ENCODE data around the gene EME1.
"Not testable (repeated sequence)": the region's sequence is repeated elsewhere in the genome, so short reads cannot be mapped to it uniquely, and the experiment has no call there.

Gene EME1, protein sequence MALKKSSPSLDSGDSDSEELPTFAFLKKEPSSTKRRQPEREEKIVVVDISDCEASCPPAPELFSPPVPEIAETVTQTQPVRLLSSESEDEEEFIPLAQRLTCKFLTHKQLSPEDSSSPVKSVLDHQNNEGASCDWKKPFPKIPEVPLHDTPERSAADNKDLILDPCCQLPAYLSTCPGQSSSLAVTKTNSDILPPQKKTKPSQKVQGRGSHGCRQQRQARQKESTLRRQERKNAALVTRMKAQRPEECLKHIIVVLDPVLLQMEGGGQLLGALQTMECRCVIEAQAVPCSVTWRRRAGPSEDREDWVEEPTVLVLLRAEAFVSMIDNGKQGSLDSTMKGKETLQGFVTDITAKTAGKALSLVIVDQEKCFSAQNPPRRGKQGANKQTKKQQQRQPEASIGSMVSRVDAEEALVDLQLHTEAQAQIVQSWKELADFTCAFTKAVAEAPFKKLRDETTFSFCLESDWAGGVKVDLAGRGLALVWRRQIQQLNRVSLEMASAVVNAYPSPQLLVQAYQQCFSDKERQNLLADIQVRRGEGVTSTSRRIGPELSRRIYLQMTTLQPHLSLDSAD

DNA sequence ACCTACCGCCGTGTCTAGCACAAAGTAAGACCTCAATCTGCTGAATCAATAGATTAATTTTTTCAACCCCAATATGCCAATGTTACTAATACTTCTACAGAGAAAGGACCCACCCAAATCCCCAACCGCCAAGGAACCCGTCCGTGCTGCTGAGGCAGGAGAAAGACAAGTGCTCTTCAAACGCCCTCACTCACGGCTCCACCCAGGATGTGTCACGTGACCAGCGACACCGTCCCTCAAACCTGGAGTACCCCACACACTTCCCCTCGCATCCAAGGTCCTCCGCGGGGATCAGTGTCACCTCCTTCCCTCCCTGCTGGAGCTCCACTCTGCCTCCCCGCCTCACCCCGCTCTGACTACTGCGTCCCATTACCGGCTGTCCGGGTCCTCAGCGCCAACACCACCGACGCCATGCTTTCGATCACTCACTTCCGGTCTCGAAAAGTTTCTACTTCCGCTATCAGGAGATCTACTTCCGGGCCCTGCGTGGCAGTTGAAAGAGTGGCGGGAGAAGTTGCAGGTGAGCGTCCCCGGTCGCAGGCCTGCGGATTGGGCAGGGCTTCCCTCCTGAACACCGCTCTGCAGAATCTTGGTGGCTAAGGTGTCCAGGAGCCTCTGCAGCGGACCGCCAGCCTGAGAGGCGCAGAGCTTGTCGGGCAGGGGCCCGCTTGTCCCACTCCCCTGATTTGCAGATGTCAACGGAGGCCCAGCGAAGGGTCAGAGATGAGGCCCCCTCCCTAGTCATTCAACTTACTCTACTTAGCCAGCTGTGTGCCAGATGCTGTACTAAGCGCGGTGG is at the start of gene EME1, which contains the start of gene MRPL27:
TSS of gene EME1 (plus strand) at position 472 of the 799 bp plus-strand sequence. CDS start 1,980 bp downstream, outside the sequence.
TSS of gene MRPL27 (minus strand) at position 427 of the 799 bp plus-strand sequence. CDS start at position 413, 14 bp downstream.
- peak; percentile 78 for DNase-seq

DNA sequence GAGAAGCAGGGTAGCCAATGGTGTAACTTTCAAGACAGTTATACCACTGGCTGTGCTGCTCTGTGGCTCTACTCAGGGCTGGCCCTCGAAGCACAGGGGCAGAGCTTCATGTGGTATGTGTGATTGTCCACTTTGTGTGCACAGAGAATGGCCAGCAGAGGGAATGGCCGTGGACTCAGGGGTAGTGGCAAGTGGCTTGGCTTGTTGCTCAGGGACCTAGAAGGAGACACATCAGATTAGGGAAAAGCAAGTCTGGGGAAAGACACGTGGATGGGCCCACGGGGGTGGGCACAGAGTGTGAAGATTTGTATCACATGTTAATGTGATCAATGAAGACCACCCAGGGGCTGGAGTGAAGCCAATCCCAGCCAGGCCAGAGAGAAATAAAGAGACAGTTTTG is 47.1 kb upstream of the EME1 start:
- DNase-seq, result no peak

DNA sequence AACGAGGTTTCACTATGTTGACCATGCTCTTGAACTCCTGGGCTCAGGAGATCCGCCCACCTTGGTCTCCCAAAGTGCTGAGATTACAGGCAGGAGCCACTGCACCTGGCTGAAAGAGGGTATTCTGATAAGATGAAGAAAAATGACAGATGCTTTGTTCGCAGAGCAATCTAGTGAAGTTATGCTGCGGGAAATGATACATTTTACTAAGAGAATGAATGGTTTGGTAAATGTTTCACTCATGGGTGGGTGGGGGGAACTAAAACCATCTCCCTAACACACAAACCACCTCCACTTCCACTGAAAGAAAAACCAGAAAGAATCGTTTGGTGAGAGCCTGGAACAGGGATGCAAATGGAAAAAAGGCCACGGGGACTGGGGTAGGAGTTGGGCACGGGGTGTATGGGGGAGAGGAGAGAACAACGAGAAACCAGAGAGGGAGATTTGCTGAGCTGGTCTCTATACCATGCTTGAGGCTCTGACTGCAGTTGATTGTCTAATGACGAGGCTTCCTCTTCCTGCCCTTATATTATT is 46.1 kb upstream of the EME1 start:
- no peak for DNase-seq

DNA sequence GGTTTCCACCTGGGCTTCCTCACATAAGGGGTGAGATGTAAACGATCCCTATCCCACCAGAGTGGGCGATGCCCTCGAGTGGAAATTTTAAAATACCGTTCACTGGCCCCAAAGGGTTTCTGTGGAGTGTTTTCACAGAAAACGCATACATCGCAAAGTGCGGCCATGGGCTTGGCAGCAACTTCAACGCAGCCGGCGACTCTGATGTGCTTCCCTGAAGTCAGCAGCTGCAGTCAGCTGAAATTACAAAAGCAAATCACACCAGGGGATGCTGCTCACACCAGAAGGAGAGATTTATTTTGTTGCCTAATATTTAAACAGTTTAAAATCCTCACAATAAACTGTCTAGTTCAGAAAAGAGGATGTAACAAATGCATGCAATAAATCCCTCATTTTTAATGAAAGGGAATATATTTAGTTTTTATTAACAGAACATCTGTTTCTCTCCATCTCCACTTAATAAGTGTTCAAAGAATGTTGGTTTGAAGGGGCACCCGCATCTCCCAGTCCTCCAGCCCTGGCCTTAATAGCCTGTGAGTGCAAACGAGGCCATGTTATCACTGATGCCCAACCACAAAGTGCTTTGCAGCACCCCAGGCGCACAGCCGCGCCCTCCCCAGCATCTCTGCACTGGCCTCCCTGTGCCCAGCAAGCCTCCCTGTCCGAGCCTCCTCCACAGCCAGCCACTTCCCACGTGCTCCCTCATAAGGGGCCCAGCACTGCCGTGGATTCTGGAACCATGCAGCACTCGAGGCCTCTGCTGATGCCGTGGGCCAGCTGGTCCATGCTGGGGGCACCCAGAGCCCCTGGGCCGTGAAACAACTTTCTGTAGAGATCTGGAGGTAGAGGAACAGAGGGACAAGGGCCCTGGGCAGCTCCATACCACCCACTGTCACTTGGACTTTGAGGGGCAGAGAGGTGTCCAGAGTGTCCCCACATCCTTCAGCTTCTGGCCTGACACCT is 44.4 kb upstream of the EME1 start:
- DNase-seq, result no peak

DNA sequence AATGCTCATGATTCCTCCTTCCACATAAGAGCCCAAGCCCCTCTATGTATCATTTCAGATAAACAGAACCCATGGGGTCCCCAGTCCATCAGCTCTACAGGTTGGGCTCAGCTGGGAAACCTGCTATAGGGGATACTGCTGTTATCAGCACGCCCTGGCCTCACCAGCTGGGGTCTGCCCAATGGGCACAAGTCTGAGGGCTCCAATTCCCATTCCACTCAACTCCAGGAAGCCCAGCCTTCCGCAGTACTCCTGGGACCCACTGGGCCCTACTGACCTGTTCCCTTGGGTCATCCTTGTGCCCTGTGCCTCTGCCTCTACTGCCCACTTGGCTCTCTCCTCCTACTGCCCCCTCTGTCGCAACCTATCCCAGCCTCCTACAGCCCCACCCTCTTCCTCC is 43.3 kb upstream of the EME1 start:
- no peak for DNase-seq

DNA sequence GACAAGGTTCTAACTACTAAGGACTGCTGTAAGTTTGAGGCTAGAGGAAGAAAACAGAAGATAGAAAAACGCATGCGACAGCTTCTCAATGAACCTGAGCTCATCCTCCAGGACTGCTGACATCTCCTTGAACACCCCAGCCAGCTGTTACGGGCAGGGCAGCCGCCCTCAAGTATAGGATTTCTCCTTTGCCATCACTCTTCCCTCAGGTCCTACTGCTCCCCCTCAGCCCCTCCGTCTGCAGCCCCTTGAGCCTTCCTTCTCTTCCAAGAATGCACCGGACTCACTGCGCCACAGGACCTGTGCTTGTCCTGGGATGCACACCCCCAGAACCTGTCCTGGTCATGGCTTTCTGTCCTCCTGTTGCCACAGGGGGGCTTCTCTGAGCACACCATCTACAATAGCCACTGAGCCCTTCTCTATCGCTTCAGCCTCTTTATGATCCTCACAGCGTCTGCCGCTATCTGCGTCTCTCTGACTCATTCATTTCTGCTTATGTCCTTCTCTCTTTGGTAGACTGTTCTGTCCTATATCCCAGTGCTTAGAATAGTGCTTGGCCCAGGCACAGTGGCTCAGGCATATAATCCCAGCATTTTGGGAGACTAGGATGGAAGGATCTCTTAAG is 42.8 kb upstream of the EME1 start:
- no peak for DNase-seq

DNA sequence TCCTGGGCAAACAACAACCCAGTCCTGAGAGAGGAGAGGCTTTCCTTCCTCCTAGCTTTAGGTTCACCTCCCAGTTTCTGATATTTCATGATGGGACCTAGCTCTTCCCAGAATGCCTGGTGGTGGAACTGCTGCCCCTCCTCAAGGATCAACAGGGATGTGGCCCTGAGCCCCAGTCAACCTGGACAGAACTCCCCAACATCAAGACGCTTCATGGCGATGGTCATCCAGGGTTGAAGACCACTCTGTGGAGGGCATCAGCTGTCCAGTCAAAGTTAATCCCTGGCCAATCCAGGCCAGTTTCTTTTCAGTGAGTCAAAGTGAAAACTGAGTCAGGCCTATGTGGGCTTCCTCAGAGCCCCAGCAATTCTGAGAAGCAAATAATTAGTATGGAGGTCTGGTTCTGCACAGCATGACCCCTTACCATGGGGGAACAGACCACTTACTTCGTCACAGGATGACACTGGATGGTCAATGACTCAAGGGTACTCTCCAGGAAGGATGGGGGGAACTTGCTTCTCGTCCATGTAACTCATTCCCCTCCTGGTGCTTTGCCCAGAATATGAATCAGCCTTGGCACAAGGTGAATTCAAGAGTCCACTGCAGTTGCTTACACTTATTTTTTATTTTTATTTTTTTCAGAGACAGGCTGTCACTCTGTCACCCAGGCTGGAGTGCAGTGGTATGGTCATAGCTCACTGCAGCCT is 41.8 kb upstream of the EME1 start:
- peak; percentile 16 for DNase-seq

DNA sequence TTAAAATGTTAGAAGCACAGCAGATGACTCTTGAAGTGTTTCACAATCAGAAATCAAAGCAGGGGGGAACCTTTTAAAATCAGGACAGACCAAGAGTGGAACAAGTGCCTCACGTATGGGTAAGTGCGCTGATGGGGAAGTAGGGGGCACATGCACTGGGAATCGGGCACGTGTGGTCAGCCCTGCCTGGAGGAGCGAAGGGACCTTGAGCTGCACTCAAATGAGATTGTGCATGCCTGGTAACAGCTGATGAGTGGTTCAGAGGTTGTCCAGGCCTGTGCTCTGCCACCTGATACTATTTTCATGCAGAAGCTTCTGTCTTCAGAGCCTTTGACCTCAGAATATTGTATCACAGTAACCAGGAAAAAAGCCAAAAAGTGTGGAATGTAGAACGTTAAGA is 40.8 kb upstream of the EME1 start:
- no peak for DNase-seq

DNA sequence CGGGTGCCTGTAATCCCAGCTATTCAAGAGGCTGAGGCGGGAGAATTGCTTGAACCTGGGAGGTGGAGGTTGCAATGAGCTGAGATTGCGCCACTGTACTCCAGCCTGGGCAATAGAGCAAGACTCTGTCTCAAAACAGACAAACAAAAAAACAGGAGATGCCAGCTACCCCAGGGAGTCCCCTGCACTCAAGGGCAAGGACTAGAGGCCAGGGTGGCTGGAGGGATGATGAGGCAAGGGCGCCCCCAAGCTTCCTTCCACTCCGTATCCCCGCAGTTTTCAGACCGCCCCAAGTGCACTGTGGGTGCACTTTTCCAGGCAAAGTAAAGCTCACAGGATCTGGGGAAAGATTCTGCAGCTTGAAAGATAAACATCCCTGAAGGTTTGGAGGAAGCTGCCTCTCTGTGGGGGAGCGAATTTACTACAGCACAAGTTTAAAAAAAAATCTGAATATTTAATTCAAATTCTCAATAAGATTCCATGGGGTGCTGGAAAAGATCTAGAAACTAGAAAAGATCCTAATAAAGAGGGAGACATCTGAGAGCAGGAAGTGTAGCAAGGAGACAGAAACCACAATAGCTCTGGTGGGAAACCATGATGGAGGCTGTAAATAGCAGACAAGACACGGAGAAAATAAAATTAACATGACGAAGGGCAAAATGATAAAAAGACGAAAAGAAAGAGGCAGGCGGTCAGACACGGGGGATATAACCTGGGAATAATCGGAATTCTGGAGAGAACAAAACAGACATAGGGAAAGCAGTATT is 39.6 kb upstream of the EME1 start:
- DNase-seq, result not testable (repeated sequence)

DNA sequence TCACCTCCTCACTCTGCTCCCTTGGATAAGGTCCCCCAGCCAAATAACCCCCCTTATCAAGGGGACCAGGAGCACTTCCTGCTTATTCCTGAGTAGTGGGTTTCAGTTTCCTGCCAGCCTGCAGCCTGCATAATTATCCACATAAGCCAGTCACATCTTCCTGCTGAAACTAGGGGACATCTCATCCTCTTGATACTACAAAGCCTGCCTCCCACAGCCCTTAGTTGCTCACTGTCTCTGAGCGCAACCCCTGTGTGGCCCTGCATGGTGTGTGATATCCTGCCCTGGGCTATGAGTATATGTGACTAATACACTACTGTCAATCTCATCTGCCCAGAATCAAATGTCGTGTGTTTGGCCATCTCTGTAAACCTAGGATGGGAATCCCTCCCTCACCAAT is 35.1 kb upstream of the EME1 start:
- DNase-seq, result no peak

DNA sequence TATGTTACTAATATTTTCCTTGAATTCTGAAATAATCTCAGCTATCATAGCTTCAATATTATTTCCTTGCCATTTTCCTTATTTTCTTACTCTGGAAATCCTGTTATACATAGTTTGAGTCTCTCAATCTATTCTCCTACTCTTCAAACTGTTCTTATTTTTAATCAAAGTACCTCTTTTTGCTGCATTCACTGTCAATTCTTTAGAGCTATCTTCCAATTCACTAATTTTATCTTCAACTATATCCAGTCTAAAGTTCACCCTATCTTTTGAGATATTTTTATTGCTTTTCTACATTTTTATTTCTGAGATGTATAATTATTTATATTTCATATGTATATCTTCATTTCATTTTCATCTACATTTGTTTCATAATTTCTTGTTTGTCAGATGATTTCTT is 34.4 kb upstream of the EME1 start:
- DNase-seq, result no peak

DNA sequence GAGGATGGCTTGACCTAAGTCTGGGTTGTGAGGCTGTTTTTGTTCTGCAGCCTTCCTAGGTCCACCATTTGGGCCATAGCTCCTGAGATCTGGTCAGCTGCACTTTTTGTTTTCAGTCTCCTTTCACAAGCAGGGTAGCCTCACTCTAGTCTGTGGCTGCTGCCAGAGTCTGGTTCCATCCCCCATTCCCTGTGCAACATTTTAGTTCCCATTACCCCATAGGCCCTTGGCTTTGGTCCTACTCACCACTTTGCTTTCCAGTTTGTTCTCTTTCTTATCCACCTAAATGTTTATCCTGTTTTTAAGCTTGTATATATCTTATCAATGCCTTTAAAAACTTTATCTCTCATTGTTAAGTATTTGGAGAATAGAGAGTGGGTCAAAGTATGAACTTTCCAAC is 33.6 kb upstream of the EME1 start:
- DNase-seq, result no peak

DNA sequence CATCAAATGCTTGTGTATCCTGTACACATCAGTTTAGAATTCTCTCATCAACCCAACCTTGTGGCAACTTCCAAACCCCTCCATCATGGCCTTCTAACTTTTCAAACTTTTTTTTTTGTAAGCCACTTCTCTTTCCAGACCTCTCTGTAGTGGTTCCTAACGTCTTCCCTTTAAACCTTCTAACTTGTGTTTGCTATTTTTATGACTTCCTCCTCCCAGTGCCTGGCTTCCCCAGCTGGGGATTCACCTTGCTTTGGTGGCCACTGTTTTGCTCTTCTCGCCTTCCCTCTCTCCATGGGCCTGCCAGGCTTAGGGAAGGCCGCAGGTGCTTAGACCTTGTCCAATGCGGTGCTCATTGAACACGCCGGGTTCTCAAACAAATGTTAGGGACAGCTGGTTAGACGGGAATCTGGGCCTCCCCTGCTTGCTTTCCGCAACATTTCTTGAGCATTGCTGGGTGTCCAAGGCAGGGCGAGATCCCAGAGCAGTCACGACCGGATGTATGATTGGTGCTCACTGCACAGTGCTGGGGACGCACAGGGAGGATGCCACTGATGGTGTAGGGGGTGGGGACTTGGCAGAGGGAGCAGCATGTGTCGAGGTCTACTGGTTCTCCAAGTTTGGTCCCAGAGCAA is 28.2 kb upstream of the EME1 start:
- DNase-seq, result no peak

DNA sequence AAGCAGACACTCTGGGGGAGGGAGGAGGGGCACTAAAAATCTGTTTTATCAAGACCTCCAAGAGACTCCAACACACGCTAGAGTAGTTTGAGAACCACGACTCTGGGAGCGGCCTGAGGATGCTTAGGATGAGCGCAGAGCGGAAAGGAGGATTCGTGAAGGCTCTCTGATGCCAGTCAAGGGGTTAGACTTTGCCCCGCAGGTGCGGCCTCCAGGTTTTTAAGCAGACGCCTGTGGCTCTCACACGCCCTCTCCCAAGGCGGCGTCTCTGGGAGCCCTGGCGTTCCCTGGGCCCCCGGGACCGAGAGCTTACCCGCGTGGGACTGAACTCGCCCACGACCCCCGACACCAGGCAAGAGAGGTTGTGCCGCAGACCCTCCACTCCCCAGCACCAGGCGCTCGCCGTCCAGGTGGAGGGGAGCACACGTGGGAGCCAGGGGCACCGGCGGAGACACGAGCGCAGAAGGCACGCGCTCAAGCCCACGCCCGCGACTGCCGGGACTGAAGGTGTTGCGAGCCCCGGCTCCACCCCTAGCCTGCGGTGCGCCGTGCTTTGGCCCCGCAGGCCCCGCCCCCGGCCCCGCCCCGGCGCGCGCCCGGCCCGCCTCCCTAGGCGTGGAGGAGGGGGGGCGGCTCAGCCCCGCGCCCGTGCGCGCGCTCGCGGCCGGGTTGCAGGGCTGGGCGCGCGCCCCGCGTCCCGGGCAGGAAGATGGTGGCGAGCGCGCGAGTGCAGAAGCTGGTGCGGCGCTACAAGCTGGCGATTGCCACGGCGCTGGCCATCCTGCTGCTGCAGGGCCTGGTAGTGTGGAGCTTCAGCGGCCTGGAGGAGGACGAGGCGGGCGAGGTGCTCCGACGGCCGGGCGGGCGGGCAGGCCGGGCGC is 27.4 kb upstream of the EME1 start, which contains the start of gene XYLT2:
TSS of gene XYLT2 (plus strand) at position 695 of the 881 bp plus-strand sequence. CDS start at position 710, 15 bp downstream.
- DNase-seq, result peak; percentile 61

DNA sequence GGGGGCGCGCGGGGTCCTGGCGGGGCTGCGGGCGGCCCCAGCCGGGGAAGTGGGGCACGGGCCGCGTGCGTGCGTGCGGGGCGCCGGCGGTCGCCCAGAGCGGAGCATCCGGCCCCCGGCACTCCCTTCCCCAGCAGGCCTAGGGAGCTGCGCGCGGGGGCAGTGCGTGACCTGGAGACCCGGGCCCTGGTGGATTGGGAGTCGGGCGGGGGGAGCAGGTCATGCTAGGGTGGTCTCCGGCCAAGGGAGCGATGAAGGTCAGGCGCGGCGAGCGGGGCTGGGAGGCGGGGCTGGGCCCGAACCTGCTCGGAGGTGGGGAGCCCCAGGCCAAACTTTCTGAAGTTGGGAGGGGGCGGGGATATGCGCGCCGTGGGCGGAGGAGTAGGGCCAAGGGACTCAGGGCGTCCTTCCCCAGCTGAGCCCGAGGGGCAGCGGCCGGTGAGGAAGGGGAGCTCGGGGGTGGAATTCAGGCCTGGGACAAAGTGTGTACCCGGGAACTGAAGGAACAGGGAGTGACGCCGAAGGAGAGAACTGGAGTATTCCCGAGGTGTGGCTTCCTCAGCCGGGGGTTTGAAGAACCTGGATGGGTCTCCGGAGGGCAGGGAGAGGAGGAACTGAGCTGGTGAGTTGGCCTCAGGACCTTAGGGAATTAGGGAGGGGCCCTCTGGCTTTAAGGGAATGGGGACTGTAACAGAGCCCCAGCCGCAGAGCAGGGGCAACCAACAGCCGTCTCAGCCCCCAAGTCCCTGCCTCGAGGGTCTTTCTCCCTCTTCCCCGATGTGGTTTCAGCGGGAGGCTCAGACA is 26.5 kb upstream of the EME1 start:
- DNase-seq, result no peak

DNA sequence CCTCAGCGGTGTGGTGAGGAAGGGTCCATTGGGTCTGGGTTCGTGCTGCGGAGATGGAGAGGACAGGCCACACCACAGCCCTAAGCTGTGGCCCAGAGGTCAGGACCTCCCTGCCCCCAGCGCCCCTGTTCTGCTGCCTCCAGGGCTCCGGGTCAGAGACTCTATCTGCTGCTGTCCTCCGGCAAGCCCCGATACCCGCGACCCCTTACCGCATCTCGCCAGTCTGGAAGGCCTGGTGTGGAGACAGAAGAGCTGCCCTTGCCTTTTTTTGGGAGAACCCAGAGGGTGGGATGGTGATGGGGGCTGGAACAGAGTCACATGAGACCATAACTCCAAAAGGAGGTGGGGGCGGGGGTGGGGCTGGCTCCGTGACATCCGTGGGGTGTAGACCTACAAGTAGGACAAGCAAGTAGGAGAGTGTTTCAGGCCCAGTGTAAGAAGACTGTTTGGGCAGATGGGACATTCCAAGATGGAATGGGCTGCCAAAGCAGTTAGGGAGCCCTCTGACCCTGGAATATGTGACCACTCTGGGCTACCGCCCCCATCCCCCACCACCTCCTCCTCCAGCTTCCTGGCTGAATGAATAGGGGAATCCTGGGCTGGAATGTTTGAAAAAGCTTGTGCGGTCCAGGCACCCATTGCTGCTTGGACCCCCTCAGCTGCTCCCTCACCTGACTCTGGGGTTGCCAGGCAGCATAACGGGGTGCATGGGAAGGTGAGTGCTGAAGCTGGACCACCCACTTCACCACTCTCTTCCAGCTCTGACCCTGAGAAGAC is 25.7 kb upstream of the EME1 start:
- no peak for DNase-seq

DNA sequence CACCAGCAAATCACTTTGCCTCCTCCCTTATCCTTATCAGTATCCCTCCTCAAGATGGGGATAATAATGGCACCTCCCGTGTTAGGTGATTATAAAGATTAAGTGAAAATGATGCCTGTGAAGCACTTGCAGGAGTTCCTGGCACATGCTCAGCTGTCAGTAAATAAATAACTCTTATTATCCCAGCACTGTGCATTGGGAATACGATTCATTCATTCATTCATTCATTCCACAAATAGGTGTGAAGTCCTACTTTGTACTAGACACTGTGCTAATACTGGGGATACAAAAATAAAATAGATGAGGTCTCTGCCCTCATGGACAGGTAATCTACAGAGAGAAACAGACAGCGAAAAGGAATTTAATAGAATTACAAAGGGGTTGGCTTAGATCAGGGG is 25.1 kb upstream of the EME1 start:
- DNase-seq, result no peak

Measured in NCI-H446 treated with DMSO at 0.1 percent for 48 hours (cell line).